ENCODE measurements around the gene PDIA5. TPM values are rescaled to one million over a fixed set of nuclear protein-coding genes. Genes with fewer than 3 reads are reported as not detected.

Gene PDIA5
- polyA plus RNA-seq, 1 donor from 2014 or later: 1.4 TPM

- Histone ChIP-seq H3K27me3 (ENCODE audit: insufficient read depth, low read depth, low read length) (peaks cover 17% of the 10 kb centered on the region), H3K27ac (ENCODE audit: low read length) (no peak overlapping the region), H3K9ac (ENCODE audit: low read length) (peak overlapping the region; percentile 69), H3K79me2 (replicated peaks; ENCODE audit: insufficient read depth, low read length) (no peaks in the 10 kb centered on the region), H3K4me3 (ENCODE audit: low read length) (peak overlapping the region; percentile 93), H3K9me2 (ENCODE audit: insufficient read depth, low read length) (no peaks in the 10 kb centered on the region), H4K20me1 (ENCODE audit: insufficient read depth) (no peaks in the 10 kb centered on the region), H3F3A (ENCODE audit: insufficient read depth, low read length, poor library complexity, severe bottlenecking) (no peaks in the 10 kb centered on the region), H2AFZ (ENCODE audit: low read depth, low read length) (no peak overlapping the region), H3K36me3 (ENCODE audit: insufficient read depth, low read length) (no peaks in the 10 kb centered on the region), H3K9me3 (ENCODE audit: low read length) (no peaks in the 10 kb centered on the region), H3K4me2 (ENCODE audit: low read length) (no peak overlapping the region)
- TF ChIP-seq CTCF (IDR thresholded peaks at IDR 0.05; ENCODE audit: poor library complexity, severe bottlenecking) (no peak), EZH2 (IDR thresholded peaks at IDR 0.05; ENCODE audit: borderline replicate concordance, insufficient read depth, low read length, poor library complexity, severe bottlenecking) (no peak), MXI1 (conservative IDR thresholded peaks at IDR 0.05; ENCODE audit: poor library complexity, severe bottlenecking) (no peak), SMC3 (conservative IDR thresholded peaks at IDR 0.05; ENCODE audit: poor library complexity) (no peak), RAD21 (conservative IDR thresholded peaks at IDR 0.05) (no peak), TAF1 (IDR thresholded peaks at IDR 0.05; ENCODE audit: low read depth) (no peak), EP300 (conservative IDR thresholded peaks at IDR 0.05; ENCODE audit: poor library complexity, severe bottlenecking) (no peak), POLR2AphosphoS5 (IDR thresholded peaks at IDR 0.05) (no peak)
- TF ChIP-seq, protein P1, sequence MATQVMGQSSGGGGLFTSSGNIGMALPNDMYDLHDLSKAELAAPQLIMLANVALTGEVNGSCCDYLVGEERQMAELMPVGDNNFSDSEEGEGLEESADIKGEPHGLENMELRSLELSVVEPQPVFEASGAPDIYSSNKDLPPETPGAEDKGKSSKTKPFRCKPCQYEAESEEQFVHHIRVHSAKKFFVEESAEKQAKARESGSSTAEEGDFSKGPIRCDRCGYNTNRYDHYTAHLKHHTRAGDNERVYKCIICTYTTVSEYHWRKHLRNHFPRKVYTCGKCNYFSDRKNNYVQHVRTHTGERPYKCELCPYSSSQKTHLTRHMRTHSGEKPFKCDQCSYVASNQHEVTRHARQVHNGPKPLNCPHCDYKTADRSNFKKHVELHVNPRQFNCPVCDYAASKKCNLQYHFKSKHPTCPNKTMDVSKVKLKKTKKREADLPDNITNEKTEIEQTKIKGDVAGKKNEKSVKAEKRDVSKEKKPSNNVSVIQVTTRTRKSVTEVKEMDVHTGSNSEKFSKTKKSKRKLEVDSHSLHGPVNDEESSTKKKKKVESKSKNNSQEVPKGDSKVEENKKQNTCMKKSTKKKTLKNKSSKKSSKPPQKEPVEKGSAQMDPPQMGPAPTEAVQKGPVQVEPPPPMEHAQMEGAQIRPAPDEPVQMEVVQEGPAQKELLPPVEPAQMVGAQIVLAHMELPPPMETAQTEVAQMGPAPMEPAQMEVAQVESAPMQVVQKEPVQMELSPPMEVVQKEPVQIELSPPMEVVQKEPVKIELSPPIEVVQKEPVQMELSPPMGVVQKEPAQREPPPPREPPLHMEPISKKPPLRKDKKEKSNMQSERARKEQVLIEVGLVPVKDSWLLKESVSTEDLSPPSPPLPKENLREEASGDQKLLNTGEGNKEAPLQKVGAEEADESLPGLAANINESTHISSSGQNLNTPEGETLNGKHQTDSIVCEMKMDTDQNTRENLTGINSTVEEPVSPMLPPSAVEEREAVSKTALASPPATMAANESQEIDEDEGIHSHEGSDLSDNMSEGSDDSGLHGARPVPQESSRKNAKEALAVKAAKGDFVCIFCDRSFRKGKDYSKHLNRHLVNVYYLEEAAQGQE (IDR thresholded peaks at IDR 0.05; ENCODE audit: borderline replicate concordance): no peak
Observed at GRCh38 chr3:123025642-123026521, 40.9 kb upstream of the PDIA5 start.

- Histone ChIP-seq H4K20me1 (ENCODE audit: insufficient read depth) (no peaks in the 10 kb centered on the region), H3K4me2 (ENCODE audit: low read length) (peak overlapping the region; percentile 72), H3K9me3 (ENCODE audit: low read length) (no peaks in the 10 kb centered on the region), H3K9ac (ENCODE audit: low read length) (peak overlapping the region; percentile 69), H3K36me3 (ENCODE audit: insufficient read depth, low read length) (no peaks in the 10 kb centered on the region), H3K27me3 (ENCODE audit: insufficient read depth, low read depth, low read length) (peaks cover 17% of the 10 kb centered on the region), H2AFZ (ENCODE audit: low read depth, low read length) (no peak overlapping the region), H3K4me3 (ENCODE audit: low read length) (peak overlapping the region; percentile 93), H3K9me2 (ENCODE audit: insufficient read depth, low read length) (no peaks in the 10 kb centered on the region), H3K27ac (ENCODE audit: low read length) (no peak overlapping the region), H3F3A (ENCODE audit: insufficient read depth, low read length, poor library complexity, severe bottlenecking) (no peaks in the 10 kb centered on the region), H3K79me2 (replicated peaks; ENCODE audit: insufficient read depth, low read length) (no peaks in the 10 kb centered on the region)
- peak; percentile 9 for TF ChIP-seq SMC3 (conservative IDR thresholded peaks at IDR 0.05; ENCODE audit: poor library complexity)
- no peak for TF ChIP-seq EP300 (conservative IDR thresholded peaks at IDR 0.05; ENCODE audit: poor library complexity, severe bottlenecking)
- TF ChIP-seq EZH2 (IDR thresholded peaks at IDR 0.05; ENCODE audit: borderline replicate concordance, insufficient read depth, low read length, poor library complexity, severe bottlenecking): no peak
- TF ChIP-seq TAF1 (IDR thresholded peaks at IDR 0.05; ENCODE audit: low read depth): peak; percentile 16
- peak; percentile 62 for TF ChIP-seq MXI1 (conservative IDR thresholded peaks at IDR 0.05; ENCODE audit: poor library complexity, severe bottlenecking)
Observed at GRCh38 chr3:123026565-123027291, 40.1 kb upstream of the PDIA5 start.
